IMR-90 (cell line): Measurements from ENCODE around the gene TMA7. TPM values are rescaled to one million over a fixed set of nuclear protein-coding genes. Genes with fewer than 3 reads are reported as not detected.
A peak's percentile ranks its signal among the peaks of the same experiment; 100 is the strongest.

ENCODE experiments used
- ATAC-seq: fragments of 200-7000 bp; cut with Tn5 transposase; 2 replicates; pipeline ENCODE4 v1.9.1; 2020; ENCODE audit warnings: low read depth, mild to moderate bottlenecking, moderate library complexity
- BruUV-seq: library from RNA; stranded (reverse); fragments of 400-500 nt; replicated peaks from 2 replicates; lab custom pipeline; 2021; lab: Mats Ljungman, UMichigan
- CTCF ChIA-PET: fragments of 300-600 bp; formaldehyde crosslinking; extraction: SDS; loops from one replicate; lab custom pipeline; 2021; ENCODE audit warnings: antibody characterized with exemption; lab: Yijun Ruan, JAX
- POLR2A ChIA-PET: fragments of 300-600 bp; sonication (Branson Sonifier 250); formaldehyde crosslinking; loops from one replicate; lab custom pipeline; 2022; ENCODE audit warnings: antibody characterized with exemption; ENCODE audit not compliant: unreplicated experiment; lab: Charles Lee
- DNase-seq: peaks from one replicate; pipeline ENCODE4 v3.0.0; 2013
- H2AFZ ChIP-seq: replicated peaks from 2 replicates; pipeline ENCODE3; 2013; ENCODE audit warnings: low read length, mild to moderate bottlenecking; ENCODE audit not compliant: poor library complexity
- H2AK5ac ChIP-seq: 2 replicates; pipeline ENCODE4 v1.6.1; 2013; ENCODE audit warnings: low read depth, low read length, inconsistent platforms
- H2AK9ac ChIP-seq: replicated peaks from 2 replicates; pipeline ENCODE3; 2013; ENCODE audit warnings: mild to moderate bottlenecking, low read depth, low read length, moderate library complexity; ENCODE audit not compliant: poor library complexity
- H2BK120ac ChIP-seq: 2 replicates; pipeline ENCODE4 v1.6.1; 2013; ENCODE audit warnings: low read depth, low read length, inconsistent platforms
- H2BK15ac ChIP-seq: 3 replicates; pipeline ENCODE4 v1.6.1; 2013; ENCODE audit warnings: low read depth, low read length, inconsistent platforms
- H2BK20ac ChIP-seq: 2 replicates; pipeline ENCODE4 v1.6.1; 2013; ENCODE audit warnings: low read depth, mild to moderate bottlenecking, inconsistent platforms, low read length, moderate library complexity
- H2BK5ac ChIP-seq: 2 replicates; pipeline ENCODE4 v1.6.1; 2013; ENCODE audit warnings: mild to moderate bottlenecking, low read depth, low read length, inconsistent platforms; ENCODE audit not compliant: poor library complexity, severe bottlenecking
- H3K14ac ChIP-seq: replicated peaks from 2 replicates; pipeline ENCODE4 v1.6.1; 2013; ENCODE audit warnings: low read depth, low read length, inconsistent platforms
- H3K18ac ChIP-seq: 2 replicates; pipeline ENCODE4 v1.6.1; 2013; ENCODE audit warnings: low read depth, low read length, control low read depth
- H3K23ac ChIP-seq: 2 replicates; pipeline ENCODE4 v1.6.1; 2013; ENCODE audit warnings: low read depth, low read length, inconsistent platforms
- H3K27ac ChIP-seq: 2 replicates; pipeline ENCODE4 v1.5.1; 2013; ENCODE audit warnings: mild to moderate bottlenecking, control low read depth, low read length; ENCODE audit not compliant: insufficient read depth
- H3K27me3 ChIP-seq: 2 replicates; pipeline ENCODE4 v1.6.1; 2013; ENCODE audit warnings: low read length; ENCODE audit not compliant: control insufficient read depth, insufficient read depth
- H3K36me3 ChIP-seq: 2 replicates; pipeline ENCODE4 v1.6.1; 2013; ENCODE audit warnings: low read length, mixed read lengths; ENCODE audit not compliant: control insufficient read depth, insufficient read depth
- H3K4ac ChIP-seq: 2 replicates; pipeline ENCODE4 v1.6.1; 2013; ENCODE audit warnings: low read depth, low read length, inconsistent platforms
- H3K4me1 ChIP-seq: 2 replicates; pipeline ENCODE4 v1.6.1; 2013; ENCODE audit warnings: low read length, mixed read lengths; ENCODE audit not compliant: control insufficient read depth, insufficient read depth
- H3K4me2 ChIP-seq: 2 replicates; pipeline ENCODE4 v1.6.1; 2013; ENCODE audit warnings: low read depth, mild to moderate bottlenecking, control low read depth, low read length, moderate library complexity
- H3K4me3 ChIP-seq: 2 replicates; pipeline ENCODE4 v1.5.1; 2013; ENCODE audit warnings: low read depth, mild to moderate bottlenecking, control low read depth, low read length, moderate library complexity; ENCODE audit not compliant: insufficient read depth
- H3K56ac ChIP-seq: 2 replicates; pipeline ENCODE4 v1.6.1; 2013; ENCODE audit warnings: low read length, inconsistent platforms; ENCODE audit not compliant: insufficient read depth; ENCODE audit errors: extremely low read depth
- H3K79me1 ChIP-seq, 2 experiments: 2 replicates each; pipeline ENCODE4 v1.6.1; 2013; ENCODE audit warnings: low read length in 2 of 2, inconsistent platforms in 1 of 2, low read depth in 1 of 2
- H3K9ac ChIP-seq: 2 replicates; pipeline ENCODE4 v1.6.1; 2013; ENCODE audit warnings: low read depth, low read length, control low read depth
- H3K9me1 ChIP-seq: 2 replicates; pipeline ENCODE4 v1.6.1; 2013; ENCODE audit warnings: low read length, inconsistent platforms; ENCODE audit not compliant: insufficient read depth
- H3K9me3 ChIP-seq: 2 replicates; pipeline ENCODE4 v1.6.1; 2013; ENCODE audit warnings: low read length; ENCODE audit not compliant: control insufficient read depth, insufficient read depth
- H4K20me1 ChIP-seq: 2 replicates; pipeline ENCODE4 v1.6.1; 2013; ENCODE audit warnings: low read length, inconsistent platforms; ENCODE audit not compliant: insufficient read depth
- H4K5ac ChIP-seq: 2 replicates; pipeline ENCODE4 v1.6.1; 2013; ENCODE audit warnings: mild to moderate bottlenecking, low read depth, low read length, control low read depth
- H4K8ac ChIP-seq, 2 experiments: 2 replicates each; pipeline ENCODE4 v1.6.1; 2013; ENCODE audit warnings: low read depth in 2 of 2, low read length in 2 of 2, control low read depth in 1 of 2, inconsistent platforms in 1 of 2
- H4K91ac ChIP-seq: 2 replicates; pipeline ENCODE4 v1.6.1; 2013; ENCODE audit warnings: low read depth, low read length, inconsistent platforms; ENCODE audit not compliant: insufficient read depth
- BHLHE40 ChIP-seq: fragments of 150-350 bp; IDR thresholded peaks from 2 replicates; pipeline ENCODE4 v1.6.1; 2016; ENCODE audit warnings: mild to moderate bottlenecking, low read depth, low read length
- CEBPB ChIP-seq: IDR thresholded peaks from 2 replicates; pipeline ENCODE4 v1.6.1; 2012; ENCODE audit warnings: low read depth, low read length, improper control_type of control experiment
- FOS ChIP-seq: fragments of 150-350 bp; IDR thresholded peaks from 2 replicates; pipeline ENCODE4 v1.6.1; 2016; ENCODE audit warnings: low read depth, low read length
- MAFK ChIP-seq: IDR thresholded peaks from 2 replicates; pipeline ENCODE4 v1.6.1; 2012; ENCODE audit warnings: low read depth, low read length, improper control_type of control experiment
- MAZ ChIP-seq: IDR thresholded peaks from 2 replicates; pipeline ENCODE4 v1.6.1; 2012; ENCODE audit warnings: low read depth, mild to moderate bottlenecking, low read length, improper control_type of control experiment, moderate library complexity, borderline replicate concordance
- MXI1 ChIP-seq: IDR thresholded peaks from 2 replicates; pipeline ENCODE4 v1.6.1; 2012; ENCODE audit warnings: low read depth, mild to moderate bottlenecking, low read length, moderate library complexity, borderline replicate concordance
- NFE2L2 ChIP-seq: fragments of 150-350 bp; IDR thresholded peaks from 2 replicates; pipeline ENCODE4 v1.6.1; 2016; ENCODE audit warnings: low read depth, mild to moderate bottlenecking, low read length
- POLR2A ChIP-seq: IDR thresholded peaks from 2 replicates; pipeline ENCODE4 v1.6.1; 2012; ENCODE audit warnings: mild to moderate bottlenecking, low read depth, low read length
- RAD21 ChIP-seq: IDR thresholded peaks from 2 replicates; pipeline ENCODE4 v1.6.1; 2012; ENCODE audit warnings: low read length, improper control_type of control experiment
- RCOR1 ChIP-seq: IDR thresholded peaks from 2 replicates; pipeline ENCODE4 v1.6.1; 2012; ENCODE audit warnings: mild to moderate bottlenecking, low read length, improper control_type of control experiment; ENCODE audit not compliant: insufficient replicate concordance
- RFX5 ChIP-seq: IDR thresholded peaks from 2 replicates; pipeline ENCODE4 v1.8.0; 2012; ENCODE audit warnings: low read depth, mild to moderate bottlenecking, low read length, moderate library complexity
- SMC3 ChIP-seq: fragments of 150-350 bp; IDR thresholded peaks from 2 replicates; pipeline ENCODE4 v1.6.1; 2016; ENCODE audit warnings: low read depth, mild to moderate bottlenecking, antibody characterized with exemption, low read length, moderate library complexity
- WGBS, 2 experiments: methylation state at CpG; one replicate each; pipeline versions ENCODE4 v1.1.5 to v1.1.7; 2013; ENCODE audit warnings: missing lambda C conversion rate in 2 of 2; ENCODE audit not compliant: insufficient read length in 1 of 2; ENCODE audit errors: extremely low coverage in 2 of 2; 5-methylcytosine and 5-hydroxymethylcytosine counted together
- dilution Hi-C: fragments of 300-500 bp; cut with HindIII; formaldehyde crosslinking; loops from one replicate; pipeline ENCODE4 v1.14.3; 2018; ENCODE audit warnings: low sequenced_read_pairs; ENCODE audit not compliant: unreplicated experiment
- in situ Hi-C: fragments of 300-500 bp; cut with MboI; formaldehyde crosslinking; loops from 3 replicates; pipeline ENCODE4 v1.14.3; 2019; ENCODE audit warnings: low sequenced_read_pairs, inconsistent platforms, mixed read lengths
- intact Hi-C: fragments of 100-400 bp; cut with micrococcal nuclease; formaldehyde crosslinking; loops from 2 replicates; pipeline ENCODE4 v1.10.0; 2022
- polyA plus RNA-seq, 3 experiments: library from polyadenylated mRNA; depleted of rRNA; stranded (reverse); fragments of >200 nt; gene quantifications; 2 replicates each; pipeline ENCODE4 v1.2.3, GENCODE V29; 2012; ENCODE audit warnings: low replicate concordance in 1 of 3
- total RNA-seq: library from RNA; depleted of rRNA; stranded (reverse); fragments of >200 nt; gene quantifications from 2 replicates; pipeline ENCODE4 v1.2.3, GENCODE V29; 2012
- TF ChIP-seq, protein P1 (sequence below): conservative IDR thresholded peaks from 2 replicates; pipeline ENCODE4 v1.5.1; 2012; ENCODE audit warnings: mild to moderate bottlenecking, low read depth, low read length, improper control_type of control experiment
- TF ChIP-seq, protein P2 (sequence below): fragments of 150-350 bp; IDR thresholded peaks from 2 replicates; pipeline ENCODE4 v1.6.1; 2016; ENCODE audit warnings: low read depth, mild to moderate bottlenecking, low read length, moderate library complexity, borderline replicate concordance

The TMA7 gene
- total and polyA plus RNA-seq, 2 of the 4 experiments (the other 2 are of a cell fraction), result 81.9 to 240 TPM

DNA sequence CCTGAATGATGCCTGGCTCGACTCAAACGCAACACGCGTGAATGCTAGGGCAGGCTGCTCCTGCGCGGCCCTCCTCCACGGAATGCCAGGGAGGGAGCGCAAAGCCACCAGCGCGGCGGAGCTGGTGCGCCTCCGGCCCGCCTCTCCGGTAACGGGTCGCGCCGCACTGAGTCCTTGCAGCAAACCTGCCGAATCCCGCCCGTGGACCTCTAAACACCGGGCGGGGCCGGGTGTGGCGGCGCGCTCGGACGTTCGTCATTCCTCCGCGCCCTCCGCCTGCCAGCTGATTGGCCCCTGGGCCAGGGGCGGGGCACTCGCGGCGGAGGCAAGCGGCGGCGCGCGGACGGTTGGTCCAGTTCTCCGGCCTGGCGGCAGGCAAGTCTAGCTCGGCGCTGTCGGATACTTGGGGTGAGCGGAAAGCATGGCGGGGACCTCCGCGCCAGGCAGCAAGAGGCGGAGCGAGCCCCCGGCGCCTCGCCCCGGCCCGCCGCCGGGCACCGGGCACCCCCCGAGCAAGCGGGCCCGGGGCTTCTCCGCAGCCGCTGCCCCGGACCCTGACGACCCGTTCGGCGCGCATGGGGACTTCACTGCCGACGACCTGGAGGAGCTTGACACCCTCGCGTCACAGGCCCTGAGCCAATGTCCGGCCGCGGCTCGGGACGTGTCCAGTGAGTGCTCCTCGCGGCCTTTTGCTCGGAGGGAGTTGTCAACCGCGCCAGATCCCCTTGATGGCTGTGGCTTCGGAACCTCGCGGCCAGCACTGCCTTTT is 6.6 kb downstream of the TMA7 start, which contains the start of gene ATRIP:
TSS of gene ATRIP (plus strand) at position 313 of the 769 bp plus-strand sequence. CDS start at position 422, 109 bp downstream.
- peak; percentile 77 for DNase-seq
- no peaks in the 10 kb centered on the region for H3K27me3 ChIP-seq
- peaks cover 40 to 47% of the 10 kb centered on the region in 2 experiments for H3K79me1 ChIP-seq
- H3K4me1 ChIP-seq, result peaks cover 6% of the 10 kb centered on the region
- H2AK9ac ChIP-seq, result peak within 1 kb of the TSS; percentile 95
- peak within 1 kb of the TSS; percentile 79 for H3K14ac ChIP-seq
- H4K8ac ChIP-seq, result peak within 1 kb of the TSS; percentile 63 to 87
- H2BK15ac ChIP-seq, result no peak within 1 kb of the TSS
- H2AFZ ChIP-seq, result peak within 1 kb of the TSS; percentile 99
- H3K4ac ChIP-seq, result peak within 1 kb of the TSS; percentile 92
- ChIA-PET CTCF (interaction anchor here (2.9 kb wide), 1 partner anchor 11 kb away, joined by 19 read pairs; no protein-coding TSS in a partner anchor), POLR2A (no interaction called here)
- no TSS peak for BruUV-seq
- H2AK5ac ChIP-seq, result peak within 1 kb of the TSS; percentile 77
- H2BK20ac ChIP-seq, result no peak within 1 kb of the TSS
- in situ Hi-C loops, result no loop called here
- peak within 1 kb of the TSS; percentile 85 for H3K56ac ChIP-seq
- dilution Hi-C loops, result no loop called here
- no peaks in the 10 kb centered on the region for H3K9me3 ChIP-seq
- H3K4me2 ChIP-seq, result peak within 1 kb of the TSS; percentile 98
- peak within 1 kb of the TSS; percentile 93 for H3K4me3 ChIP-seq
- 0% methylated on average over 65 of the region's 91 CpGs; no CpG with 5 or more reads in 1 of the 2 experiments for WGBS, 2 experiments
- peaks cover 5% of the 10 kb centered on the region; the same call in 1 of the 2 replicates for H4K20me1 ChIP-seq
- H3K36me3 ChIP-seq, result peaks cover 17% of the 10 kb centered on the region
- H3K9ac ChIP-seq, result peak within 1 kb of the TSS; percentile 82
- H4K5ac ChIP-seq, result peak within 1 kb of the TSS; percentile 86
- peak within 1 kb of the TSS; percentile 97 for H3K23ac ChIP-seq
- peak within 1 kb of the TSS; percentile 57 for H3K27ac ChIP-seq
- H2BK120ac ChIP-seq, result no peak within 1 kb of the TSS
- peak within 1 kb of the TSS; percentile 71 for H4K91ac ChIP-seq
- intact Hi-C loops, result loop anchor here (10.0 kb wide), 1 partner anchor 188 kb away; the partner anchor contains the start of gene SLC26A6
- peak within 1 kb of the TSS; percentile 61 for H2BK5ac ChIP-seq
- peak; percentile 98 for ATAC-seq
- no peak within 1 kb of the TSS for H3K18ac ChIP-seq
- peaks cover 8% of the 10 kb centered on the region for H3K9me1 ChIP-seq
- TF ChIP-seq RFX5, result no peak
- TF ChIP-seq RAD21, result no peak
- TF ChIP-seq, protein P1, sequence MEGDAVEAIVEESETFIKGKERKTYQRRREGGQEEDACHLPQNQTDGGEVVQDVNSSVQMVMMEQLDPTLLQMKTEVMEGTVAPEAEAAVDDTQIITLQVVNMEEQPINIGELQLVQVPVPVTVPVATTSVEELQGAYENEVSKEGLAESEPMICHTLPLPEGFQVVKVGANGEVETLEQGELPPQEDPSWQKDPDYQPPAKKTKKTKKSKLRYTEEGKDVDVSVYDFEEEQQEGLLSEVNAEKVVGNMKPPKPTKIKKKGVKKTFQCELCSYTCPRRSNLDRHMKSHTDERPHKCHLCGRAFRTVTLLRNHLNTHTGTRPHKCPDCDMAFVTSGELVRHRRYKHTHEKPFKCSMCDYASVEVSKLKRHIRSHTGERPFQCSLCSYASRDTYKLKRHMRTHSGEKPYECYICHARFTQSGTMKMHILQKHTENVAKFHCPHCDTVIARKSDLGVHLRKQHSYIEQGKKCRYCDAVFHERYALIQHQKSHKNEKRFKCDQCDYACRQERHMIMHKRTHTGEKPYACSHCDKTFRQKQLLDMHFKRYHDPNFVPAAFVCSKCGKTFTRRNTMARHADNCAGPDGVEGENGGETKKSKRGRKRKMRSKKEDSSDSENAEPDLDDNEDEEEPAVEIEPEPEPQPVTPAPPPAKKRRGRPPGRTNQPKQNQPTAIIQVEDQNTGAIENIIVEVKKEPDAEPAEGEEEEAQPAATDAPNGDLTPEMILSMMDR, result no peak
- no peak for TF ChIP-seq FOS
- TF ChIP-seq MAFK, result no peak
- no peak for TF ChIP-seq SMC3
- TF ChIP-seq MXI1, result peak; percentile 93
- no peak for TF ChIP-seq NFE2L2
- peak; percentile 92 for TF ChIP-seq POLR2A
- TF ChIP-seq CEBPB, result no peak
- TF ChIP-seq MAZ, result peak; percentile 92; the same call in 1 of the 2 replicates
- TF ChIP-seq BHLHE40, result no peak
- TF ChIP-seq, protein P2, sequence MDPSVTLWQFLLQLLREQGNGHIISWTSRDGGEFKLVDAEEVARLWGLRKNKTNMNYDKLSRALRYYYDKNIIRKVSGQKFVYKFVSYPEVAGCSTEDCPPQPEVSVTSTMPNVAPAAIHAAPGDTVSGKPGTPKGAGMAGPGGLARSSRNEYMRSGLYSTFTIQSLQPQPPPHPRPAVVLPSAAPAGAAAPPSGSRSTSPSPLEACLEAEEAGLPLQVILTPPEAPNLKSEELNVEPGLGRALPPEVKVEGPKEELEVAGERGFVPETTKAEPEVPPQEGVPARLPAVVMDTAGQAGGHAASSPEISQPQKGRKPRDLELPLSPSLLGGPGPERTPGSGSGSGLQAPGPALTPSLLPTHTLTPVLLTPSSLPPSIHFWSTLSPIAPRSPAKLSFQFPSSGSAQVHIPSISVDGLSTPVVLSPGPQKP, result no peak
- peak; percentile 13 for TF ChIP-seq RCOR1
